T-helper 1 cell treated with Interleukin-12 subunit alpha and Interleukin-12 subunit beta and Interleukin-4 antibody, amounts not matched to agents 30 ng/mL and 1 ng/mL, for 36 hours (primary cell): ENCODE measurements around the gene IGF2BP2. TPM values are rescaled to one million over a fixed set of nuclear protein-coding genes. Genes with fewer than 3 reads are reported as not detected.

Experiments used
- intact Hi-C: fragments of 100-400 bp; cut with micrococcal nuclease; formaldehyde crosslinking; loops from one replicate; pipeline ENCODE4 v1.15.1; 2024
- total RNA-seq: library from RNA; stranded (reverse); gene quantifications from 2 replicates; pipeline ENCODE4 v1.2.3, GENCODE V29; 2022

Gene IGF2BP2
- total RNA-seq, 1 donor from 2014 or later, result 0.29 TPM

- intact Hi-C loops, result loop anchor here (5.0 kb wide), 1 partner anchor 45 kb away; no protein-coding TSS in a partner anchor
Measured at GRCh38 chr3:185767002-185767688, 57.7 kb downstream of the IGF2BP2 start.

- intact Hi-C loops, result loop anchor here (5.0 kb wide), 1 partner anchor 46 kb away; no protein-coding TSS in a partner anchor
Measured at GRCh38 chr3:185766329-185767001, 58.4 kb downstream of the IGF2BP2 start.

DNA sequence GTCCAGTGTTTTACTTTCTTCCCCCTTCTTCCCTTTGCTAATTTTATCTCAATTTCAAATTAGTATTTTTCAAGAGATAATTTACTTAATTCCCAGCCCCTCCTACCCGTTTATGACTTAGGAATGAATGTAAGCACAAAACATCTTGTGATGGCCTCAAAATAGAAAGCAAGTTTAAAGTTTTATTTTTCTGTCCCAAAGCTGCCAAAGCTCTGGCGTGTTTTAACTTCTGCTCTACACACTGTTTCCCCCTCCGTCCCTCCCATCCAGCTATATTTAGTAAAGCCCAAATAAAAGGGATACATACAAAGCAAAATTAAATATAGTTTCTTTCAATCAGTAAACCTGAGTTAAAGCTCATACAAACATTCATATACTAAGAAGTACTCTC lies 59.9 kb downstream of the IGF2BP2 start:
- intact Hi-C loops, result loop anchor here (5.0 kb wide), 1 partner anchor 47 kb away; no protein-coding TSS in a partner anchor

GRCh38 chr3:185764163-185764979 lies 60.5 kb downstream of the IGF2BP2 start:
- intact Hi-C loops, result no loop called here

DNA sequence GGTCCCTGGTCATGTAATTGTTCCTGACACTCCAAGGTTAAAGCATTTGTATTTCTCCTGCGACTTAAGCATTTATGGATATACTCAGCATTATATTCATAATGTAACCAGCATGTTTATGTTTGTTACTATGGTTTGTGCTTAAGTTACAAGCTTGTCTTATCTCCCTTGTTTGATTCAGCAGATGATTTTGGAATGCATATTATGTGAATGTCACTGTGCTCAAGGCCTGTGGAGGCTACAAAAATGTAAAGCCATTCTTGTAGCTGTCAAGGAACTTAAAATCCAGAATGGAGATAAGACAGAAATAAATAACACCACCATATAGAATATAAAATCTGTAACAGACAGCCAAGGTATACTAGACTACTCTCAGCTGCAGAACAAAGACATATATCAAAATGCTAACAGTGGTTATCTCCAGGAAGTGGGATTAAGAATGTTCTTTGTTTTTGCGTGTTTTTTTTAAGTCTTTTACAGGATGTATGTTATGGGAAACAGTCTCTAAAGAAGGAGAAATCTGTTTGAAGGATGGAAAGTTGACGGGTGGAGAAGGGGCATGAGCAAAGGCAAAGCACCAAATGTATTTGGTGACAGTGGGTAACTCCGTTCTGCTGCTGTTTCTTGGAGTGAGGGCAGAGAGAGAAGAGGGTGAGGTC lies 61.4 kb downstream of the IGF2BP2 start:
- intact Hi-C loops, result no loop called here

DNA sequence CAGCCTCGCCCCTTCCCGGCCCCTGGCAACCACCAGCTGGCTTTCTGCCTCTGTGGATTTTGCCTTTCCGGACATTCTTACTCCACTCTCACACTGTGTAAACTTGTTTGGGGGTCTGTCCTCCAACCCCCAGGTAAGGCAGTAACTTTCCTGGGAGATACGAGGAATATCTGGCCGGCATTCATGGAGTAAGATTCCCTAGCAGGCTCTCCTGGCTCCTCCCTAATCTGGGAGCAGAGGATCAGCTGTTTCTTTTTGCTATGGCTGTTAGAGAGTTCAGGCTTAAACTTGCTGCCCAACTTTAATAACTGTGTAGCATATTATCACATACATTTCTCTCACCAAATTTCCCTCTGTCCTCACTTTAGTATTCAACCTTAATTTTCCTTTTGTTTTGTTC lies 64.3 kb downstream of the IGF2BP2 start:
- intact Hi-C loops, result no loop called here

- intact Hi-C loops, result no loop called here
Measured at GRCh38 chr3:185760088-185760487, 64.8 kb downstream of the IGF2BP2 start.

GRCh38 chr3:185759512-185759911 lies 65.3 kb downstream of the IGF2BP2 start:
- intact Hi-C loops, result no loop called here

- intact Hi-C loops, result no loop called here
Measured at GRCh38 chr3:185758912-185759311, 65.9 kb downstream of the IGF2BP2 start.

DNA sequence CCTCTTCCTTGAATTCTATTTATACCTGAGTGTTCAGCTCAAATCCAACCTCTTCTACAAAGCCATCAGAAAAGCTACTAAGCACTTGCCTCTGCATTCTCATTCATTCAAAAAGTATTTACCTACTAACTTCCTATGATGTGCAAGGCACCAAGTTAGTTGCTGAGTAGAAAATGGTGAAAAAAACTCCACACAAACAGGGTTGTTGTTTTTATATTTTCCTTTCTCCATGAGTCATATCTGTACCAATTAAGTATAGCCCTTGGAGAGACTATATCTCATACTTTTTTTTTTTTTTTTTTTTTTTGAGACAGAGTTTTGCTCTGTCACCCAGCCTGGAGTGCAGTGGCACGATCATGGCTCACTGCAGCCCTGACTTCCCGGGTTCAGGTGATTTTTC lies 67.7 kb downstream of the IGF2BP2 start:
- intact Hi-C loops, result no loop called here

- intact Hi-C loops, result no loop called here
Measured at GRCh38 chr3:185756477-185756876, 68.4 kb downstream of the IGF2BP2 start.

DNA sequence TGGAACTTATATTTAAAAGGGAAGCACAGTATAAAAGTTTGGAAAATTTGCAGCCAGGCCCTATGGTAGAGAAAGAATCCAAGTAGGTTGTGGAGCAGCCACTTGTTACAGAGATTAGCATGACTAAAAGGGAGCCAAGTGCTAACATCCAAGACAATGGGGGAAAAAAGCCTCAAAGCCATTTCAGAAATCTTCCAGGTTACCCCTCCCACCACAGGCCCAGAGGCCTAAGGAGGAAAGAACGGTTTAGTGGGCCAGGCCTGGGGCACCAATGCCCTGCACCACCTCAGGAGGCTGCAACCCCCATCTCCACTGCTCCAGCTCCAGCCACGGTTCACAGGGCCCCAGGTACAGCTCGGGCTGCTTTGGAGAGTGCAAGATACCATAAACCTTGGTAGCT lies 69.9 kb downstream of the IGF2BP2 start:
- intact Hi-C loops, result no loop called here

- intact Hi-C loops, result no loop called here
Measured at GRCh38 chr3:185753354-185753753, 71.5 kb downstream of the IGF2BP2 start.

DNA sequence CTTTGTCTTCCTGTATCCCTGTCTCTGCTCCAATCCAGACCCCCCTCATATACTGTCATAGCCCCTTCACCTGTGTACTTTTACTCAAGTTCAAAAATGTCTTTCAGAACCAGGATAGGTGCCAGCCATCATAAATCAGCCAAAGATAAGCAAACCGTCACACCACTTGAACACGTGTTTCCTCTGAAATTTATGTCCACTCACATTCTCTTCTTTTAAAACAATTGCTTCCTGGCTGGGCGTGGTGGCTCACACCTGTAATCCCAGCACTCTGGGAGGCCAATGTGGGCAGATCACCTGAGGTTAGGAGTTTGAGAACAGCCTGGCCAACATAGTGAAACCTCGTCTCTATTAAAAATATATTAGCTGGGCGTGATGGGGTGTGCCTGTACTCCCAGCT lies 74.1 kb downstream of the IGF2BP2 start:
- intact Hi-C loops, result no loop called here

GRCh38 chr3:185750015-185750414 lies 74.8 kb downstream of the IGF2BP2 start:
- intact Hi-C loops, result no loop called here

- intact Hi-C loops, result no loop called here
Measured at GRCh38 chr3:185746470-185746869, 78.4 kb downstream of the IGF2BP2 start.

GRCh38 chr3:185744997-185745843 lies 79.6 kb downstream of the IGF2BP2 start:
- intact Hi-C loops, result no loop called here

- intact Hi-C loops, result no loop called here
Measured at GRCh38 chr3:185741586-185741985, 83.3 kb downstream of the IGF2BP2 start.

DNA sequence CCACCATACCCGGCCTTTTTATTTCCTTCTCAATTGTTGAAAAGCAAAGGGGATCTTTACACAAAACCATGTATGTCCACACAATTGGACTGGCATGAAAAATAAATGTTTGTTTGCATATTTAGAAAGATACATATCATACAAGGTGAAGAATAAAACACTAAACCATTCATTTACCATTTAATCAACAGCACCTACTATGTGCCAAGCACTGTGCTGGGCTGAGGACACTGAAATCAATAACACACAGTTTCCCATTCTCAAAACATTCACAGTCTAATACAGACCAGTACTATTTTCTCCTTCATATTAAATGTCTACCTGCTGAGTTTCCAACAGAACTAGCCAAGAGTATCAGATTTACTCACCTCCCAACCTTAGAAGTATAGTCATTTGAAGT lies 84.7 kb downstream of the IGF2BP2 start:
- intact Hi-C loops, result no loop called here

- intact Hi-C loops, result no loop called here
Measured at GRCh38 chr3:185739264-185739701, 85.6 kb downstream of the IGF2BP2 start.
